Fibroblast of mammary gland (primary cell): ENCODE data around the gene NCR2.

ENCODE experiments used
- DNase-seq: peaks from one replicate; pipeline ENCODE4 v3.0.0-alpha.2; 2010; ENCODE audit warnings: low read depth
- H3K4me3 ChIP-seq: 2 replicates; pipeline ENCODE4 v1.5.1; 2011; ENCODE audit warnings: low read depth, mild to moderate bottlenecking, low read length, moderate library complexity; ENCODE audit not compliant: control insufficient read depth
- TF ChIP-seq, protein P1 (sequence below): conservative IDR thresholded peaks from 2 replicates; pipeline ENCODE4 v1.5.1; 2011; ENCODE audit warnings: low read depth, low read length, inconsistent platforms; ENCODE audit not compliant: control insufficient read depth, insufficient read depth

The NCR2 gene

GRCh38 chr6:41355952-41356351 is 20.5 kb downstream of the NCR2 start:
- no peak overlapping the region for H3K4me3 ChIP-seq
- TF ChIP-seq, protein P1, sequence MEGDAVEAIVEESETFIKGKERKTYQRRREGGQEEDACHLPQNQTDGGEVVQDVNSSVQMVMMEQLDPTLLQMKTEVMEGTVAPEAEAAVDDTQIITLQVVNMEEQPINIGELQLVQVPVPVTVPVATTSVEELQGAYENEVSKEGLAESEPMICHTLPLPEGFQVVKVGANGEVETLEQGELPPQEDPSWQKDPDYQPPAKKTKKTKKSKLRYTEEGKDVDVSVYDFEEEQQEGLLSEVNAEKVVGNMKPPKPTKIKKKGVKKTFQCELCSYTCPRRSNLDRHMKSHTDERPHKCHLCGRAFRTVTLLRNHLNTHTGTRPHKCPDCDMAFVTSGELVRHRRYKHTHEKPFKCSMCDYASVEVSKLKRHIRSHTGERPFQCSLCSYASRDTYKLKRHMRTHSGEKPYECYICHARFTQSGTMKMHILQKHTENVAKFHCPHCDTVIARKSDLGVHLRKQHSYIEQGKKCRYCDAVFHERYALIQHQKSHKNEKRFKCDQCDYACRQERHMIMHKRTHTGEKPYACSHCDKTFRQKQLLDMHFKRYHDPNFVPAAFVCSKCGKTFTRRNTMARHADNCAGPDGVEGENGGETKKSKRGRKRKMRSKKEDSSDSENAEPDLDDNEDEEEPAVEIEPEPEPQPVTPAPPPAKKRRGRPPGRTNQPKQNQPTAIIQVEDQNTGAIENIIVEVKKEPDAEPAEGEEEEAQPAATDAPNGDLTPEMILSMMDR = no peak
- no peak for DNase-seq

- H3K4me3 ChIP-seq = no peak overlapping the region
- no peak for DNase-seq
- TF ChIP-seq, protein P1 = no peak
These were observed 21.4 kb downstream of the NCR2 start for GRCh38 chr6:41356825-41357224.

- TF ChIP-seq, protein P1 = no peak
- no peak for DNase-seq
These were observed 23.1 kb downstream of the NCR2 start for GRCh38 chr6:41358503-41358902.

DNA sequence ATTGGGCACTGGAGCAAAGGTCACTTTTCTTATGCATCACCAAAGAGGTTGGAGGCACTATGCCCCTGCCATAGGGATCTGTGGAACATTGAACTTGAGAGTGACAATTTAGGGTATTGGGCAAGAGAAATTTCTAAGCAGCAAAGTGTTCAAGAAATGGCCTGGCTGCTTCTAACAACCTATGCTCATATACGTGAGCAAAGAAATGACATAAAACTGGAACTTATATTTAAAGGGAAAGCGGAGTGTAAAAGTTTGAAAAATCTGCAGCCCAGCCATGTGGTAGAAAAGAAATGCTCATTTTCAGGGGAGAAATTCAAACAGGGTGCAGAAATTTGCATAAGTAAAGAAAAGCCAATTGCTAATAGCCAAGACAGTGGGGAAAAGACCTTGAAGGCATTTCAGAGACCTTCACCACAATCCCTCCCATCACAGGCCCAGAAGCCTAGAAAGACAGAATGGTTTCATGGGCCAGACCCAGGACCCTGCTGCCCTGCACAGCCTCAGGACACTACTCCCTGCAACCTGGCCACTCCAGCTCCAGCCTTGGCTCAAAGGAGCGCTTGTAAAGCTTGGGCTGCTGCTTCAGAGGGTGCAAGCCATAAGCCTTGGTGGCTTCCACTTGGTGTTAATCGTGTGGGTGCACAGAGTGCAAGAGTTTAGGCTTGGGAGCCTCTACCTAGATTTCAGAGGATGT is 24.4 kb downstream of the NCR2 start:
- no peak overlapping the region for H3K4me3 ChIP-seq
- no peak for DNase-seq
- TF ChIP-seq, protein P1 = no peak

More at GRCh38 chr6:41358503-41358902, 23.1 kb downstream of the NCR2 start:
- H3K4me3 ChIP-seq = no peak overlapping the region

GRCh38 chr6:41360314-41360685 is 24.9 kb downstream of the NCR2 start:
- H3K4me3 ChIP-seq = no peak overlapping the region
- DNase-seq = no peak
- TF ChIP-seq, protein P1 = no peak

DNA sequence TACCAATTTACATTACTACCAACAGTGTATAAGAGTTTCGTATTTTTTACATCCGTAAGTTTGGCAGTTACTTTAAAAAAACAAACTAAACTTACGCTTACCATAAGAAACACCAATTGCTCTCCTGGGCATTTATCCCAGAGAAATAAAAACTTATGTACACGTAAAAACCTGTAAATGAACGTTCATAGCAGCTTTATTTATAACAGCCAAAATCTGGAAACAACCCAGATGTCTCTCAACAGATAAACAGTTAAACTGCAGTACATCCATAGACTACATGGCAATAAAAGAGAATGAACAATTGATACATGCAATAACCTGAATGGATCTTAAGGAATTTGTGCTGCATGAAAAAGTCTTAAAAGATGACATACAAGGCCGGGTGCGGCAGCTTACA is 30.7 kb downstream of the NCR2 start:
- TF ChIP-seq, protein P1 = no peak
- DNase-seq = no peak
- H3K4me3 ChIP-seq = no peak overlapping the region
